Right lung (tissue), 5 donors: ENCODE data around the gene ZBED1. TPM values are rescaled to one million over a fixed set of nuclear protein-coding genes. Genes with fewer than 3 reads are reported as not detected.
"Not testable (repeated sequence)": the region's sequence is repeated elsewhere in the genome, so short reads cannot be mapped to it uniquely, and the experiment has no call there.

Source experiments
- DNase-seq, 2 donors: peaks; one replicate each; pipeline ENCODE4 v3.0.0-alpha.2; 2013
- polyA plus RNA-seq, 5 donors: library from polyadenylated mRNA; unstranded; fragments of 120-200 nt; gene quantifications; one replicate each; pipeline versions ENCODE4 v1.2.1 to v1.2.3, GENCODE V29; 2013; ENCODE audit warnings: inconsistent platforms in 1 of 5, low replicate concordance in 1 of 5; ENCODE audit not compliant: insufficient read length in 5 of 5, insufficient read depth in 1 of 5

ZBED1 gene
- polyA plus RNA-seq, 5 donors, result 26.8 to 35.0 (median 29.3) TPM

DNA sequence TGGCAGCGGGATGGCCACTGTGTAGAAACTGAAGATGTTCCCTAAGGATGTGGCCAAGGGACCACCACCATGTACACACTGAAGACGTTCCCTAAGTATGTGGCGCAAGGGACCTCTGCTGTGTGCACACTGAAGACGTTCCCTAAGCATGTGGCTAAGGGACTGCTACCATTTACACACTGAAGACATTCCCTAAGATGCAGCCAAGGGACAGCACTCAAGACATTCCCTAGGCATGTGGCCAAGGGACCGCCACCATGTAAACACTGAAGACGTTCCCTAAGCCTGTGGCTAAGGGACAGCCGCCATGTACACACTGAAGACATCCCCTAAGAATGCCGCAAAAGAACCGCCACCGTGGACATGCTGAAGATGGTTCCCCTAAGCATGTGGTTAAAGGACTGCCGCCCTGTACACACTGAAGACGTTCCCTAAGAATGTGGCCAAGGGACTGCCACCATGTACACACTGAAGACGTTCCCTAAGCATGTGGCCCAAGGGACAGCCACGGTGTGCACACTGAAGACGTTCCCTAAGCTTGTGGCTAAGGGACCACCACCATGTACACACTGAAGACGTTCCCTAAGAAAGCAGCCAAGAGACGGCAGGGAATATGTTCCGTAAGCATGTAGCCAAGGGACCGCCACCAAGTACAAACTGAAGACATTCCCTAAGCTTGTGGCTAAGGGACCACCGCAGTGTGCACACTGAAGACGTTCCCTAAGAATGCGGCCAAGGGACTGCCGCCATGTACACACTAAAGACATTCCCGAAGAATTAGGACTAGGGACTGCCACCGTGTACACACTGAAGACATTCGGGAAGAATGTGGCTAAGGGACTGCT lies 43.3 kb downstream of the ZBED1 start:
- no peak for DNase-seq

DNA sequence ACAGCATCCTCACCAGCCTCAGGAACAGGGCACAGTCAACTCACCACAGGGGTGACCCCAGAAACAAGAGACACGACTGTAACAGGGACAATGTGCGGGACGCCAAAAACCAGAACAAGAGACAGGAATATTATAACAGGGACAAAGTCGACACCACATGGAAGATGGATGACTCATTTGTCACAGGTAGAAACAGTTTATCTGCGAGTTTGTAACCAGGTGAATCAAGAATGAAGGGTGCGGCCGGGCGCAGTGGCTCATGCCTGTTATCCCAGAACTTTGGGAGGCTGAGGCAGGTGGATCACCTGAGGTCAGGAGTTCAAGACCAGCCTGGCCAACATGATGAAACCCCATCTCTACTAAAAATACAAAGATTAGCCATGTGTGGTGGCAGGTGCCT lies 44.7 kb downstream of the ZBED1 start:
- not testable (repeated sequence) for DNase-seq

DNA sequence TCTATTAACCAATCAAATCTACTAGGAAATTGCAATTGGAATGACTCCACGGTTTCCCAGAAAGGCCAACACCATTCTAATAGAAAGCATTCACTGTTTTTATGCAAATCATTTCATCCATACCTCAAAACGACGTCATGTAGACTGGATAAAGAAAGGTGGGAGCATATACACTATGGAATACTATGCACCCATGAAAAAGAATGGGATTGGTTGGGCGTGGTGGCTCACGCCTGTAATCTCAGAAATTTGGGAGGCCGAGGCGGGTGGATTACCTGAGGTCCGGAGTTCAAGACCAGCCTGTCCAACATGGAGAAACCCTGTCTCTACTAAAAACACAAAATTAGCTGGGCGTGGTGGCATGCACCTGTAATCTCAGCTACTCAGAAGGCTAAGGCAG lies 46.2 kb downstream of the ZBED1 start:
- not testable (repeated sequence) for DNase-seq

DNA sequence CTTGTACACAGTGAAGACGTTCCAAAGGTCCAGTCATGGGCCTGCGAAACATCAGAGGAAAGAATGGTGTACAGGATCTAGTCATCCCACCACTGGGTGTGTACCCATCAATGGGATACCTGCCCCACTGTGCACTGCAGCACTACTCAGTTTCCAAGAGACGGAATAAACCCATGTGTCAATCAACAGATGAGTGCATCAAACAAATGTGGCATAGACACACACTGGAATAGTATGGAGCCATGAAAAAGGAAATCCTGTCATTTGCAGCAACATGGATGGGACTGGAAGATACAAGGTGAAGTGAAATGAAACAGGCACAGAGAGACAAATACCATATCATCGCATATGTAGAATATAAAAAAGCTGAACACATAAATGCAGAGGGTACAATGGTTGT lies 48.0 kb downstream of the ZBED1 start:
- DNase-seq, result no peak

DNA sequence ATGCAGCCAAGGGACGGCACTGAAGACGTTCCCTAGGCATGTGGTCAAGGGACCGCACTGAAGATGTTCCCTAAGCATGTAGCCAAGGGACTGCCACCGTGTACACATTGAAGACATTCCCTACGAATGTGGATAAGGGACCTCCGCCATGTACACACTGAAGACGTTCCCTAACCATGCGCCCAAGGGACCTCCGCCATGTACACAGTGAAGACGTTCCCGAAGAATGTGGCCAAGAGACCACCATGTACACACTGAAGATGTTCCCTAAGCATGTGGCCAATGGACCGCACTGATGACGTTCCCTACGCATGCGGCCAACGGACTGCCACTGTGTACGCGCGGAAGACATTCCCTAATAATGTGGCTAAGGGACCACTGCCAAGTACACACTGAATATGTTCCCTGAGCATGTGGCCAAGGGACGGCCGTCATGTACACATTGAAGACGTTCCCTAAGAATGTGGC lies 48.4 kb downstream of the ZBED1 start:
- DNase-seq, result no peak

DNA sequence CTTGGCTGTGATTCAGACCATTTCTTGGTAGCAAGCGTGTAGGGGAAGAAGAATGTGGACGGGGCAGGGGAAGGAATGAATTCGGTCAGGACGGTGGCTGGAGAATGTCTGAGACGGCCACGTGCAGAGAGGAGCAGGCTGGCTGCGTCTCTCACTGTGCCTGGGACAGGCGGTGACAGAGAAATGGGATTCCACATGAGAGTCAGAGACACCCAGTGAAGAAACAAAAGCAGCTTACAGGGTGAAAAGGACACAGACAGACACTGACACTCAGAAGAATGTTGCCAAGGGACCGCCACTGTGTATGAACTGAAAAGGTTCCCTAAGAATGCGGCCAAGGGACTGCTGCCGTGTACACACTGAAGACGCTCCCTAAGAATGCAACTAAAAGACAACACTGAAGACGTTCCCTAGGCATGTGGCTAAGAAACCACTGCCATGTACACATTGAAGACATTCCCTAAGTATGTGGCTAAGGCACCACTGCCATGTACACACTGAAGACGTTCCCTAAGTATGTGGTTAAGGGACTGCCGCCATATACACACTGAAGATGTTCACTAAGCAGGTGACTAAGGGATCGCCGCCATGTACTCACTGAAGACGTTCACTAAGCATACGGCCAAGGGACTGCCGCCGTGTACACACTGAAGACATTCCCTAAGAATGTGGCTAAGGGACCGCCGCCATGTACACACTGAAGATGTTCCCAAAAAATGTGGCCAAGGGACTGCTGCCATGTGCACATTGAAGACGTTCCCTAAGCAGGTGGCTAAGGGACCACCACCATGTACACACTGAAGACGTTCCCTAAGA lies 49.1 kb downstream of the ZBED1 start:
- DNase-seq, result no peak

DNA sequence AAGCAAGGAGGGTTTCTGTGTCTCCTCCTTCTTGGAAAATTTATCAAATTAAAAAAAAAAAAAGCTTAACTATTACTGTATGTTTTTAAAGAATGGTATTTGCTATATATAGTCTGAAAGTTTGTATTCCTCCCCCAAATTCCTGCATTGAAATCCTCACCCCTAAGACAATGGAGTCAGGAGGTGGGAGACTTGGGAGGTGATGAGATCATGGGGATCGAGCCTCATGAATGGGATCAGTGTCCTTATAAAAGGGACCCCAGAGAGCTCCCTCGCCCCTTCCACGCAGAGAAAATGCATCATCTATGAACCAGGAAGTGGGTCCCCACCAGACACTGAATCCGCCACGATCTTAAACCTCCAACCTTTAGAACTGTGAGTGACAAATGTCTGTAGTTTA lies 50.1 kb downstream of the ZBED1 start:
- DNase-seq, result no peak

DNA sequence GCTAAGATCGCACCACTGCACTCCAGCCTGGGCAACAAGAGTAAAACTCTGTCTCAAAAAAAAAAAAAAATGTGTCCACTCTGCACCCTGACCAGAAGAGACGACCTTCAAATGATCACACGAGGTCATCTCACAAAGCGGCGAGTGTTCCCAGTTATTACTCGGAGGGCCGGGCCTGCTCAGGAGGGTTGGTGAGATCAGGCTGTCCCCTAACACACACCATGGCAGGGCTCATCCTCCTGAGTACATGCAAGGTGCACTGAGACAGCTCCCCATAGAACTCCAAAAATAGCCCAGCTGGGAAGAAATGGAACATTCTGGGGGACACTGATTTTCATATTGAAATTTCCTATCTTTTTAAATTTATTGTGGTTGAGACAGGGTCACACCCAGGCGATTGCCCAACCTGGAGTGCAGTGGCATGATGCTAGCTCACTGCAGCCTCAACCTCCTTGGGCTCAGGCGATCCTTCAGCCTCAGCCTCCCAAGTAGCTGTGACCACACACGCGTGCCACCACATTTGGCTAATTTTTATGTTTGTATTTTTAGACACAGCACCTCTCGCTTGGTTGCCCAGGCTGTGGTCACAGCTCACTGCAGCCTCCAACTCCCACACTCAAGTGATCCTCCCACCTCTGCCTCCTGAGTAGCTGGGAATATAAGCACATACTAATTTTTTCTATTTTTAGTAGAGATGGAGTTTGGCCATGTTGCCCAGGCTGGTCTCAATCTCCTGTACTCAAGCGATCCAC lies 51.5 kb downstream of the ZBED1 start:
- DNase-seq, result no peak

DNA sequence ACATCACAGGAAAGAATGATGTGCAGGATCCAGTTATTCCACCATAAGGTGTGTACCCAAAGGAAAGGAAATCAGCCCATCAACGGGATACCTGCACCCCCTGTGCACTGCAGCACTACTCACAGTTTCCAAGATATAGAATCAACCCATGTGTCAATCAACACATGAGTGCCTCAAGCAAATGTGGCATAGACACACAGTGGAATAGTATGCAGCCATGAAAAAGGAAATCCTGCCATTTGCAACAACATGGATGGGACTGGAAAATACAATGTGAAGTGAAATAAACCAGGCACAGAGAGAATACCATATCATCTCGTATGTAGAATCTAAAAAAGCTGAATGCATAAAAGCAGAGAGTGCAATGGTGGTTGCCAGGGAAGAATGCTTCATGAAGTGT lies 53.3 kb downstream of the ZBED1 start:
- DNase-seq, result no peak

DNA sequence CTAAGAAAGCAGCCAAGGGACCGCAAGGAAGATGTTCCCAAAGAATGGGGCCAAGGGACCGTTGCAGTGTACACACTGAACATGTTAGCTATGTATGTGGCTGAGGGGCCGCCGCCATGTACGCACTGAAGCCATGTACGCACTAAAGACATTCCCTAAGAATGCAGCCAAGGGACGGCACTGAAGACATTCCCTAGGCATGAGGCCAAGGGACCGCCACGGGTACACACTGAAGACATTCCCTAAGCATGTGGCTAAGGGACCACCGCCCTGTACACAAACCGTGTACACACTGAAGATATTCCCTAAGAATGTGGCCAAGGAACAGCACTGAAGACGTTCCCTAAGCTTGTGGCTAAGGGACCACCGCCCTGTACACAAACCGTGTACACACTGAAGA lies 54.0 kb downstream of the ZBED1 start:
- no peak for DNase-seq

DNA sequence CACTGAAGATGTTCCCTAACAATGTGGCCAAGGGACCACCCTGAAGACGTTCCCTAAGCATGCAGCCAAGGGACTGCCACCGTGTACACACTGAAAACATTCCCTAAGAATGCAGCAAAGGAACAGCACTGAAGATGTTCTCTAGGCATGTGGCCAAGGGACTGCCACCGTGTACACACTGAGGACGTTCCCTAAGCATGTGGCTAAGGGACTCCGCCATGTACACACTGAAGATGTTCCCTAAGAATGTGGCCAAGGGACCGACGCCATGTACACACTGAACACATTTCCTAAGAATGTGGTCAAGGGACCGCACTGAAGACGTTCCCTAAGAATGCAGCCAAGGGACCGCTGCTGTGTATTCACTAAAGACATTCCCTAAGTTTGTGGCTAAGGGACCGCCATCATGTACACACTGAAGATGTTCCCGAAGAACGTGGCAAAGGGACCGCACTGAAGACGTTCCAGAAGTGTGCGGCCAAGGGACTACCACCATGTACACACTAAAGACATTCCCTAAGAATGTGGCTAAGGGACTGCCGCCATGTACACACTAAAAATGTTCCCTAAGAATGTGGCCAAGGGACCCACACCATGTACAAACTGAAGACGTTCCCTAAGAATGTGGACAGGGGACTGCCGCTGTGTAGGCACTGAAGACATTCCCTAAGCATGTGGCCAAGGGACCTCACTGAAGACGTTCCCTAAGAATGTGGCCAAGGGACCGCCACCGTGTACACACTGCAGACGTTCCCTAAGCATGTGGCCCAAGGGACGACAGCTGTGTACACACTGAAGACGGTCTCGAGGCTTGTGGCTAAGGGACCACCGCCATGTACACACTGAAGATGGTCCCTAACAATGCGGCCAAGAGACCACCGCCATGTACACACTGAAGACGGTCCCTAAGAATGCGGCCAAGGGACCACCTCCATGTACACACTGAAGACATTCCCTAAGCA lies 54.8 kb downstream of the ZBED1 start:
- no peak for DNase-seq

DNA sequence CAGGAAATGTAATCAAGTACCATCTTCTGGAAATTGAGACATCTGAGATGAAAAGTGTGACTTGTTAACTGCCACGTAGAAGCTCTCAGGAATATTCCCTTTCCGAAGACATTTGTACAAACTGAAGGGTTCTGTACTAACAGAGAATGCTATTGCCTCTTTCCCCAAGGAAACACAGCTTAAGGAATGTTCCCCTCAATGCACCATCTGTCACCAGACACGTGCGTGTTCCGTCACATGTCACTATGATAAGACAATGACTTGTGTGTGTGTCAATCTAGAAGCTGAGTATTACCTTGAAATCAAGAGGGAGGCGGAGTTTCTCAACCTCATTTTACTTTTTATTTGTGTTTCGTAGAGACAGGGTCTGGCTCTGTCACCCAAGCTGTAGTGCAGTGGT lies 58.1 kb downstream of the ZBED1 start:
- no peak for DNase-seq

DNA sequence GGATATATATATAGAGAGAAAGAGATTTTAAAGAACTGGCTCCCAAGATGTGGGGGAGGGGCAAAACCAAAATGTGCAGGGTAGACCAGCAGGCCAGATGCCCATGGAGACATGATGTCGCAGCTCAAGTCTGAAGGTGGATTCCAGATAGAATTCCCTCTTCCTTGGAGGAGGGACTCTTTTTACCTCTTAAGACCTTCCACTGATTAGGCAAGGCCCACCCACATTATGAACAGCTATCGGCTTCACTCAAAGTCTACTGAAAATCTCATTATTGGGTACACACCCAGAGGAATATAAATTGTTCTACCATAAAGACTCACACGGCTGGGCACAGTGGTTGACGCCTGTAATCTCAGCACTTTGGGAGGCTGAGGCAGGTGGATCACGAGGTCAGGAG lies 59.3 kb downstream of the ZBED1 start:
- no peak for DNase-seq

DNA sequence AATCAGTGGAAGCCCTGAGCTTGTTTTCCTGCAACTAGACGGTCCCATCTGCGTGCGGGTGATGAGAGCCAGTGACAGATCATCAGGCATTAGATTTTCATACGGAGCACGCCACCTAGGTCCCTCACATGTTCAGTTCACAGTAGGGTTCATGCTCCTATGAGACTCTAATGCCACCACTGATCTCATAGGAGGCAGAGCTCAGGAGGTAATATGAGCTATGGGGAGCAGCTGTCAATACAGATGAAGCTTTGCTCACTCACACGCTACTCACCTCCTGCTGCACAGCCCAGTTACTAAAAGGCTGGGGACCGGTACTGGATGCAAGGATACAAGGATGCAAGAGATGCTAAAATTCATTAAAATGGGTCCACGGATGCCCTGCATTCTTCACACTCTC lies 61.2 kb downstream of the ZBED1 start:
- DNase-seq, result no peak

Other genes with a start within 250 kb of the ZBED1 start
- gene DHRSX, start within 50 bp of the ZBED1 start, polyA plus RNA-seq, result 10 to 100 TPM; 22.5 to 28.9 (median 24.0) TPM
- 100 to 1,000 TPM; 172 to 298 (median 227) TPM for gene CD99, start 190.3 kb upstream of the ZBED1 start, polyA plus RNA-seq